T1000 (cell line): ENCODE results near the gene SRSF1.
"Not testable (repeated sequence)": the region's sequence is repeated elsewhere in the genome, so short reads cannot be mapped to it uniquely, and the experiment has no call there.

ENCODE experiments used
- DNase-seq: peaks from one replicate; lab custom pipeline; 2025; ENCODE audit warnings: mixed read lengths; lab: John Stamatoyannopoulos, UW

Gene SRSF1

DNA sequence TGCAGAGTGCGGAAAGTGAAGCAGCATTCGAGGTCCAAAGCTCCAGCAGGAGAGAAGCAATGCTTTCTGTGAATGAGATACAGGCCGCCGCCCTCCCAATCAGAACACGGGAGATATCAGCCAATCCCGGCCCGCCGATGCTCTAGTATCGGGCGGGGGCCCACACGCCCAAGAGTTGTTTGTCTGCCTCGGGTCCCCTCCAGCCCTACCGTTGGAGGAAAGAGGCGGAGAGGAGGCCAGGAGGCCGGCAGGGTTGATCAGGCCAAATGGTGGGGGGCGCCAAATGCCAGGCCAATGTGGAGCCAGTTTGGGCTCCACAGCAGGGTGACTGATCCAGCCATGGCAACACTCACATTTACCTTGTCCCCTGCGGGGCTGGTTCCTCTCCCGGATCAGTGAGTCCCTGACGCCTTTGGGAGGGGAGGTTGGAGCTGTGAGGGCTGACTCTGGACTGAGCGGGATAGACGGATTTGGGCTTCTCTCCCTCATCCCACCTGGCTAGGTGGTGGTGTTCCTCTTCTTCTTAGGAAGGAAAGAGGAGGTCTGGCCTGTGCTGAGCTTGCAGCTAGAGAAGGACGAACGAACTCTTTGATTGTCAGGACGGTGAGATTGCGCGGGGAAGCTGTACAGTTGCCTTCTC is 41.4 kb downstream of the SRSF1 start:
- DNase-seq: no peak

DNA sequence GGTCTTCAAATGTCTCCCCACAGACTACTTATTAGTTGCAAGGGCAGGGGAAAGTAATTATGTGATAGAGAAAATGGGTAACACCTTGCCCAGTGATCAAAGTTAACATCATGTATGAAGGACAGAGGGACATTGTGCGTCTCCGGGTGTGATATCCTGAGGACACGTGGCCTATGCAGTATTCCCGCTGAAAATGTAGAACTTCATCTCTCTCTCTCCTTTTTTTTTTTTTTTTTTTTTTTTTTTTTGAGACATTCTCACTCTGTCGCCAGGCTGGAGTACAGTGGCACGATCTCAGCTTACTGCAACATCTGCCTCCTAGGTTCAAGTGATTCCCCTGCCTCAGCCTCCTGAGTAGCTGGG is 43.9 kb downstream of the SRSF1 start:
- no peak for DNase-seq

DNA sequence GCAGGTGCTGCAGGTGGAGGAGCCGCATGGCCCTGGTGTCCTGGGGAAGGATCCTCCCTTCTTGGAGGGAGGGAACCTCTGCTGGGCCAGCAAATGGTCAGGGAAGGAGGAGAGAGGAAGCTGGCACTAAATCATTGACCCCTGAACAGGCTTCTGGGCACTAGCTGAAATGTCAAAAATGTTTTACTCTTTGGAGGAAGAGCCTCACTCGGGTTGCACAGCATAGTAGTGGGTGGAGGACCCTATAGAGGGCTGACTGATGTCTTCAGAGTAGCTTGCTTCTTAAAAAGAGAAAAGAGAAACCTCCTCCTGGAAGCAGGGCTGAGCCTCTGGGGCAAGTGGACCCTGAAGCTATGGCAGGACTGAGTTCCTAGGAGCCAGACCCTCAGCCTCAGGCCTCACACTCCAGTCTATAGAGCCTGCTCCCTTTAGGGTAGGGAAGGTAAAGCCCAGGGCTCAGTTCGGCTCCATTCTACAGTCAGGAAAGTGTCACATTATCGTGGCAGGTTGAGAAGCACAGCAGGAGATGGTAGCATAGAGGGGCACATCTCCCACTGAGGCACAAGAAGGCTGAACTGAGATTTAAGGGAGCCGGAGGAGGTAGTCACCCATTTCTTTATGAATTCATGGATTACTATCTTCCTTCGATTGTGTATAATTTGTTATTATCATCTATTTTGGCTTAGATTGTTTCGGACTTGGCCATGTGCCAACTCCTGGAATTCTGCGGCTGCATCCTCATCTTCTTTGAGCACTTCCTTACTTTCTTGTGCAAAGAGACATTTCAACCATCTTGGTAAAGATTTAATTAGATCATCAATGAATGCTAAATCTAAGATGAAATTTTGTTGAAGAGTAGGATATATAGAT is 44.5 kb downstream of the SRSF1 start:
- DNase-seq: no peak

- no peak for DNase-seq
Measured at GRCh38 chr17:57959929-57960328, 47.1 kb downstream of the SRSF1 start.

GRCh38 chr17:57958391-57958790 is 48.7 kb downstream of the SRSF1 start:
- DNase-seq: not testable (repeated sequence)

- DNase-seq: no peak
Measured at GRCh38 chr17:57957886-57958285, 49.2 kb downstream of the SRSF1 start.

DNA sequence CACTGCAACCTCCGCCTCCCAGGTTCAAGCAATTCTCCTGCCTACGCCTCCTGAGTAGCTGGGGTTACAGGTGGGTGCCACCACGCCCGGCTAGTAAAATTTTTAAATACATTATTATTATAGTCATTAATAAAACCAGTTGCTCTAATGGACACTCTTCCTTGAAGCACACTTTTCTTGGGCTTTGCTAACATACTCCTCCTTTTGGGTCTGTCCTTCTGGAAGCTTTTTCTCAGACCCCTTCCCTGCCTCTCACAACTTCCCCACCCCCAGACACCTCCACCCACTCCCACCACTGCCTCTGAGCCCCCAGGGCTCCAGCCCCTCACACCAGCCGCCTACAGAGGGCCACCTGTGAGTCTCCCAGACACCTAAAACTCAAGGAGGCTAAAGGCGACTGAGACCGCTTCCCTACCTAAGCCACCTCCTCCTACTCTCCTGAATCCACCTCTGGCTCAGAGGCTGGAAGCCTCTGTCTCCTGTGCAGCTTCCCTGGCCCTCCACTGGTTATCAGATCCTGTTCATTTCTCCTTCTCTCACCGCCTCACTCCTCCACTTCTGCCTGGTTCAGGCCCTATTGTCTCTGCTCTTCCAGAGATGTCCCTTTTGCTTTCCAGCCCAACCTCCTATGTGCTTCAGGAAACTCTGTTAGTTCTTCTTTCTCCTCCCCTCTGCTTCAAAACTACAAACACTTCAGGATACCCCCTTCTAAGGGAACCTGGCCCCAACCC is 49.8 kb downstream of the SRSF1 start:
- no peak for DNase-seq

DNA sequence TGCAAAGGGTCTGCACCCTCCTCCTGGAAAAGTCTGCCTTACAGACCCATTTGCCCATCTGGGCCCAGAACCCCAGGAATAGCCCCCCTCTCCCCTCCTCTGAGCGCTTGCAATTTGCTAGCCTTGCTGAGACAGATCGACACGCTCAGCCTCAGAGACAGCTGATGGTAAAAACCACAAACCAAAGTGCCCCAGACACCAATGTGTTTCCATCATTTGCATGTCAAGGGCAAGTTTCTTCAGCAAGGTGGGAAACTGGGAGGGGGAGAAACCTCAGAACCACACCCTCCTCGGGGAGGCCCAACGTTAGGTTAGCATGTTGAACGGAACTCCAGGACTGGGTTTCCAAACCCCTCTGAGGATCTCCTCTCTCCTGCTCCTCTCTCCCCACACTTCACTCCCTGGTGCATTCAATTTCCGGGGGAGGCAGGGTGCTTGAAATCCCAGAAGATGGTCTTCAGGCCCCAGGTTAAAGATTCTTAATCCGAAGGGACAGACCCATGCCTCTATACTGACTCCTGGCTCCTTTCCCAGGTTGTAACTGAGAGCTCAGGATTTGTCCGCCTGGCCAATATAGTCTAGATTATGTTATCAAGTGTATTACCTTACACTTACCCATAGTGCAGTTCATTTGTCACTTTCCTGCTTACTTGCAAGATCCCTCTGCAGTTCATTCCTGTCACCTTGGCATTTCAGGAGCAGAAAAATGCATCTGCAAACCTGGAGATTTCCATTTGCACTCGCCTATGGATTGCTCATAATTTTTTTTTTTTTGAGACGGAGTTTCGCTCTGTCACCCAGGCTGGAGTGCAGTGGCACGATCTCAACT is 50.5 kb downstream of the SRSF1 start:
- no peak for DNase-seq

- DNase-seq: peak; percentile 54
Measured at GRCh38 chr17:57955183-57955931, 51.7 kb downstream of the SRSF1 start, which contains the start of gene CUEDC1. TSS of gene CUEDC1 (minus strand) at chr17:57955412. CDS start at chr17:57885564, 69,848 bp downstream.

GRCh38 chr17:57954397-57955182 is 52.5 kb downstream of the SRSF1 start:
- peak; percentile 85 for DNase-seq

DNA sequence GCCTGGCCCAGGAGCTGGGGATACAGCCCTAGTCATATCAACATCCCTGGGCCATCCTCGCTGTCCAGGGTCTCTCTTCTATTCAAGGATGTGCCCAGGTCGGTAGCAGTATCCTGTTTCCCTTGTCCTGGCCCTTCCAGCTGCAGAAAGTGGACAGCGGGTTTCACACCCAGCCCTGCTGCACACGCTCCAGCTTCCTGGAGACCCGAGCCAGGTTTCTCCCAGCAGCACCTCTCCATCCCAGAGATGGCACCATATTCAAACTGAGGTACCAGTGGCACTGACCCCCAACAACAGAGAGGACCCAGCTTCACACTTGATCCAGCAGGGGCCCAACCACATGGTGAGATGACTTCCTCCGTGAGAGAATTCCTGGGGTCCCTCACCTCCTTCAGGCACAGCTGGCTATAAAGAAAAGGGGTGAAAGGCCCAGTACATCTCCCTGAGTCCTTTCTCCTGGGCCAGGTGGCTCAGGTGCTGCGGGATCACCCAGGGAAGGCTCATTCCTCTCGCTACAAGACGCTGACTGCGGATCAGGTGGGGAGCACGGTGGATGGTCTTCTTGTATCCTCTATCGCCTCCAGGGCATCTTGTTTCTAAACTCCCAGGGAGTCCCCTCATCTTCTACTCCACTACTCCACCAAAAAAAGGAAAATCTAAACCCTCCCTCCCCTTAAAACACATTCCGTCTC is 53.2 kb downstream of the SRSF1 start:
- no peak for DNase-seq
